Thyroid gland (tissue), 4 donors: ENCODE measurements around the gene SEC31B.

Experiments used
- POLR2A ChIP-seq, 2 donors: fragments of 450-650 bp; IDR thresholded peaks; one replicate each; pipeline ENCODE4 v1.6.1; 2017; ENCODE audit warnings: antibody characterized with exemption in 2 of 2, mild to moderate bottlenecking in 2 of 2, moderate library complexity in 1 of 2
- TF ChIP-seq, protein P1 (sequence below), 6 experiments: fragments of 200-600 bp in 3 of 6; fragments of 450-650 bp in 3 of 6; sonication (generic) in 3 of 6; IDR thresholded peaks; one replicate each; pipeline ENCODE4 v1.5.1; 2016 to 2019; ENCODE audit warnings: antibody characterized with exemption in 6 of 6, mild to moderate bottlenecking in 2 of 6, inconsistent platforms in 1 of 6, moderate library complexity in 1 of 6

DNA sequence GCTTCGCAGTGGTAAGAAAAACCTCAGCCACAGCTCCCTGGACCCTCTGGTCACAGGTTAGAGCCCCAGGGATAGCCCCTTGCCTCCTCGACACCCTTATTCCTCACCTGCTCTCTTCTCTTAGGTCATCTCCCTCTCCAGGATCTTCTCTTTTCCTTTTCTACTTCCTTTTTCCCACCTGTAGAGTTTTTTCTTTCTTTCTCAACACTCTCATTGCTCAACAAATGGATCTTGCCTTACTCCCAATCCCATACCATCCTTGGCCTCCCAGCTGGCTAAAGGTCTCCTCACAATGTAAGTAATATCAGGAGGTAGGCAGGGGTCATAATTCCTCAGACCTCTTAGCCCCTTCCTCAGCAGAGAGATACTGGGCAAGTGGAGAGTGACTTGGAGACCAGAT lies 39.7 kb downstream of the SEC31B start:
- TF ChIP-seq, protein P1, sequence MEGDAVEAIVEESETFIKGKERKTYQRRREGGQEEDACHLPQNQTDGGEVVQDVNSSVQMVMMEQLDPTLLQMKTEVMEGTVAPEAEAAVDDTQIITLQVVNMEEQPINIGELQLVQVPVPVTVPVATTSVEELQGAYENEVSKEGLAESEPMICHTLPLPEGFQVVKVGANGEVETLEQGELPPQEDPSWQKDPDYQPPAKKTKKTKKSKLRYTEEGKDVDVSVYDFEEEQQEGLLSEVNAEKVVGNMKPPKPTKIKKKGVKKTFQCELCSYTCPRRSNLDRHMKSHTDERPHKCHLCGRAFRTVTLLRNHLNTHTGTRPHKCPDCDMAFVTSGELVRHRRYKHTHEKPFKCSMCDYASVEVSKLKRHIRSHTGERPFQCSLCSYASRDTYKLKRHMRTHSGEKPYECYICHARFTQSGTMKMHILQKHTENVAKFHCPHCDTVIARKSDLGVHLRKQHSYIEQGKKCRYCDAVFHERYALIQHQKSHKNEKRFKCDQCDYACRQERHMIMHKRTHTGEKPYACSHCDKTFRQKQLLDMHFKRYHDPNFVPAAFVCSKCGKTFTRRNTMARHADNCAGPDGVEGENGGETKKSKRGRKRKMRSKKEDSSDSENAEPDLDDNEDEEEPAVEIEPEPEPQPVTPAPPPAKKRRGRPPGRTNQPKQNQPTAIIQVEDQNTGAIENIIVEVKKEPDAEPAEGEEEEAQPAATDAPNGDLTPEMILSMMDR (IDR thresholded peaks at IDR 0.05) = no peak
- no peak for TF ChIP-seq POLR2A (IDR thresholded peaks at IDR 0.05)
